SU-DHL-6 (cell line): ENCODE results near the gene ACOX1.

ENCODE experiments used
- CTCF ChIP-seq: fragments of 200-600 bp; sonication (generic); IDR thresholded peaks from one replicate; pipeline ENCODE4 v1.5.1; 2017; ENCODE audit warnings: antibody characterized with exemption, mild to moderate bottlenecking, low read length, moderate library complexity; ENCODE audit not compliant: insufficient read depth, poor library complexity, severe bottlenecking
- EZH2phosphoT487 ChIP-seq: fragments of 200-600 bp; sonication (generic), shearing (Covaris generic); conservative IDR thresholded peaks from 2 replicates; pipeline ENCODE4 v1.6.1; 2018; ENCODE audit warnings: mild to moderate bottlenecking, antibody characterized with exemption, low read length, moderate library complexity, mixed read lengths

- TF ChIP-seq CTCF (no peak), EZH2phosphoT487 (no peak)
These were observed 16.5 kb upstream of the ACOX1 start for GRCh38 chr17:75995385-75995925.
